ENCODE results near the gene ZNF556. TPM values are rescaled to one million over a fixed set of nuclear protein-coding genes. Genes with fewer than 3 reads are reported as not detected.
A peak's percentile ranks its signal among the peaks of the same experiment; 100 is the strongest.

The ZNF556 gene
- polyA plus RNA-seq, 1 of the 3 experiments (the other 2 are of a cell fraction), result 0.46 TPM

GRCh38 chr19:2819540-2820111, 47.5 kb upstream of the ZNF556 start, which contains the start of gene ZNF554 (continued):
- no peak for TF ChIP-seq USF2 (IDR thresholded peaks at IDR 0.05; ENCODE audit: borderline replicate concordance, low read depth, low read length)
- TF ChIP-seq, protein P1, sequence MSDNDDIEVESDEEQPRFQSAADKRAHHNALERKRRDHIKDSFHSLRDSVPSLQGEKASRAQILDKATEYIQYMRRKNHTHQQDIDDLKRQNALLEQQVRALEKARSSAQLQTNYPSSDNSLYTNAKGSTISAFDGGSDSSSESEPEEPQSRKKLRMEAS (IDR thresholded peaks at IDR 0.05; ENCODE audit: low read depth), result peak; percentile 72
- peak; percentile 93 for TF ChIP-seq CHD2 (IDR thresholded peaks at IDR 0.05; ENCODE audit: low read length, partially characterized antibody)

GRCh38 chr19:2820112-2820702, 46.9 kb upstream of the ZNF556 start:
- Histone ChIP-seq H3K79me2 (ENCODE audit: insufficient read depth) (no peaks in the 10 kb centered on the region), H3K9me2 (no peaks in the 10 kb centered on the region), H2AFZ (ENCODE audit: low read depth) (0 out of 2 replicates have a peak overlapping the region, but pooled peaks have one; percentile 91), H3K9ac (peak overlapping the region; percentile 66), H3K4me3 (ENCODE audit: low read depth in 2 of 2, low read length in 1 of 2) (peak overlapping the region; percentile 72 to 79), H3K9me3 (no peaks in the 10 kb centered on the region), H3K4me1 (ENCODE audit: control insufficient read depth in 1 of 2, insufficient read depth in 2 of 2, low read depth in 1 of 2, low read length in 1 of 2) (peaks cover 0 to 3% of the 10 kb centered on the region in 2 experiments; a peak in 1 of 4 replicates), H4K20me1 (ENCODE audit: insufficient read depth) (no peaks in the 10 kb centered on the region), H3K4me2 (peak overlapping the region; percentile 94), H3F3A (replicated peaks; ENCODE audit: insufficient read depth) (no peaks in the 10 kb centered on the region), H3K27ac (ENCODE audit: low read depth in 2 of 2, low read length in 1 of 2) (peak overlapping the region in 1 of 2 experiments; percentile 17; a peak in 1 of 4 replicates), H3K36me3 (replicated peaks in 1 of 2; ENCODE audit: control insufficient read depth in 1 of 2, insufficient read depth in 2 of 2, low read length in 1 of 2) (no peaks in the 10 kb centered on the region), H3K27me3 (ENCODE audit: insufficient read depth) (no peaks in the 10 kb centered on the region)
- POLR2A ChIA-PET, result interaction anchor here (0.9 kb wide), 1 partner anchor 131 kb away, joined by 3 read pairs; no protein-coding TSS in a partner anchor
- peak; percentile 70 for DNase-seq
- TF ChIP-seq POLR2AphosphoS5 (IDR thresholded peaks at IDR 0.05; ENCODE audit: low read depth, low read length), result no peak
- no peak for TF ChIP-seq JUND (IDR thresholded peaks at IDR 0.05)
- TF ChIP-seq, protein P2, sequence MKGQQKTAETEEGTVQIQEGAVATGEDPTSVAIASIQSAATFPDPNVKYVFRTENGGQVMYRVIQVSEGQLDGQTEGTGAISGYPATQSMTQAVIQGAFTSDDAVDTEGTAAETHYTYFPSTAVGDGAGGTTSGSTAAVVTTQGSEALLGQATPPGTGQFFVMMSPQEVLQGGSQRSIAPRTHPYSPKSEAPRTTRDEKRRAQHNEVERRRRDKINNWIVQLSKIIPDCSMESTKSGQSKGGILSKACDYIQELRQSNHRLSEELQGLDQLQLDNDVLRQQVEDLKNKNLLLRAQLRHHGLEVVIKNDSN (IDR thresholded peaks at IDR 0.05; ENCODE audit: borderline replicate concordance, low read depth), result no peak
- TF ChIP-seq PBX3 (IDR thresholded peaks at IDR 0.05), result no peak
- TF ChIP-seq ZBTB33 (IDR thresholded peaks at IDR 0.05; ENCODE audit: borderline replicate concordance, low read depth), result no peak
- TF ChIP-seq SMC3 (IDR thresholded peaks at IDR 0.05; ENCODE audit: low read depth, low read length), result no peak
- no peak for TF ChIP-seq FOXM1 (IDR thresholded peaks at IDR 0.05; ENCODE audit: low read depth)
- TF ChIP-seq EP300 (IDR thresholded peaks at IDR 0.05; ENCODE audit: borderline replicate concordance in 1 of 2, low read depth in 1 of 2, low read length in 1 of 2), result no peak
- WGBS (ENCODE audit: low lambda C conversion rate), result 2% methylated on average over 17 of the region's 36 CpGs
- CTCF ChIA-PET, result interaction anchor here (0.8 to 2.6 kb wide), 15 partner anchors 10 to 325 kb away, joined by 3 to 13 read pairs (median 4); partner anchors contain the start of genes SLC39A3, THOP1, ZNF555 and ZNF57

Data from SK-N-SH (cell line).